ENCODE data around the gene LIMK1. TPM values are rescaled to one million over a fixed set of nuclear protein-coding genes. Genes with fewer than 3 reads are reported as not detected.

The LIMK1 gene
- total and polyA plus RNA-seq, 2 experiments from 2014 or later: 13.0 to 96.5 TPM

GRCh38 chr7:74106846-74107245 is 23.2 kb downstream of the LIMK1 start:
- ATAC-seq: no peak
- no peaks in the 10 kb centered on the region for H3F3A ChIP-seq (replicated peaks; ENCODE audit: low read depth)
- Mint-ChIP-seq H3K4me3 (no peak overlapping the region), H3K4me1 (no peaks in the 10 kb centered on the region), H3K27me3 (ENCODE audit: insufficient read depth, low read depth, poor library complexity) (peaks cover 6% of the 10 kb centered on the region), H3K27ac (no peak overlapping the region), H3K36me3 (ENCODE audit: low read depth) (peaks cover 72% of the 10 kb centered on the region), H3K9me3 (no peaks in the 10 kb centered on the region)
- no peak for DNase-seq (ENCODE audit: low spot score)
- H3K4me3 ChIP-seq: no peak overlapping the region
- H3K4me1 ChIP-seq (ENCODE audit: insufficient read depth): no peaks in the 10 kb centered on the region
- no peaks in the 10 kb centered on the region for H4K20me1 ChIP-seq (replicated peaks; ENCODE audit: insufficient read depth)
- no peak overlapping the region for H3K27ac ChIP-seq (ENCODE audit: low read depth)
- H3K79me2 ChIP-seq (replicated peaks; ENCODE audit: insufficient read depth): no peaks in the 10 kb centered on the region
- no peak overlapping the region for H2AFZ ChIP-seq
- TF ChIP-seq ETS1 (IDR thresholded peaks at IDR 0.05) (no peak), STAT1 (IDR thresholded peaks at IDR 0.05; ENCODE audit: unreplicated experiment) (no peak), POLR2AphosphoS5 (IDR thresholded peaks at IDR 0.05; ENCODE audit: low read depth) (no peak), CTCF (conservative IDR thresholded peaks at IDR 0.05; ENCODE audit: low read depth in 2 of 2) (no peak), ZNF114 (CRISPR knock-in tag; IDR thresholded peaks at IDR 0.05) (no peak), CREB1 (CRISPR knock-in tag; IDR thresholded peaks at IDR 0.05; ENCODE audit: low read depth) (no peak), JUNB (IDR thresholded peaks at IDR 0.05; ENCODE audit: unreplicated experiment) (no peak), EZH2phosphoT487 (IDR thresholded peaks at IDR 0.05; ENCODE audit: unreplicated experiment) (no peak), REST (IDR thresholded peaks at IDR 0.05; ENCODE audit: unreplicated experiment) (no peak), EZH2 (IDR thresholded peaks at IDR 0.05; ENCODE audit: low read depth, unreplicated experiment) (no peak), NANOG (IDR thresholded peaks at IDR 0.05; ENCODE audit: borderline replicate concordance) (no peak), ZNF331 (CRISPR knock-in tag; IDR thresholded peaks at IDR 0.05; ENCODE audit: low read depth) (no peak), ZNF462 (CRISPR knock-in tag; IDR thresholded peaks at IDR 0.05) (no peak)
- H3K9me2 ChIP-seq (ENCODE audit: insufficient read depth): no peaks in the 10 kb centered on the region
- H3K27me3 ChIP-seq (ENCODE audit: insufficient read depth): no peaks in the 10 kb centered on the region
- H3K36me3 ChIP-seq (ENCODE audit: insufficient read depth): peaks cover 8% of the 10 kb centered on the region
- no peak overlapping the region for H3K4me2 ChIP-seq
